ENCODE data around the gene BCL2L13. TPM values are rescaled to one million over a fixed set of nuclear protein-coding genes. Genes with fewer than 3 reads are reported as not detected.

The BCL2L13 gene
- polyA plus RNA-seq, 1 donor (not counting 4 experiments of a cell fraction or from before 2014, with no cell fraction given), result 51.0 TPM

DNA sequence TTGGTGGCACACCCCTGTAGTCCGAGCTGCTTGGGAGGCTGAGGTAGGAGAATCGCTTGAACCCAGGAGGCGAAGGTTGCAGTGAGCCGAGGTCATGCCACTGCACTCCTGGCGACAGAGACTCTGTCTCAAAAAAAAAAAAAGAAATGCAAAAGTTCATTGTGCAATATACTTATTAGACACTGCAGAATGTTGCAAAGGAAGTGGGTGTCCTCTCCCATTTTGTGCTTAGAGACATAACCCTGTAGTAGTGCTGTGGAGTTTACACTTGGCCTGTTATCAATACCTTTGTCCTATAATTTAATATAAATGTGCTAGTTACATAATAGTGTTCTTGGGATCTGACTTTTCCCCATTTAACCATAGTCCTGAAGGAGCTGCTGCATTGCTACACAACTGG is 9.4 kb downstream of the BCL2L13 start:
- H3K27ac ChIP-seq (ENCODE audit: control insufficient read depth, insufficient read depth, low read length), result no peak overlapping the region
- H2AFZ ChIP-seq (ENCODE audit: control insufficient read depth, low read length), result no peak overlapping the region
- no peaks in the 10 kb centered on the region for H4K20me1 ChIP-seq (ENCODE audit: control insufficient read depth, extremely low read depth, insufficient read depth, low read length)
- dilution Hi-C loops (cut with MboI; ENCODE audit: extremely low pct_ligation_motif_present, low sequenced_read_pairs), result no loop called here
- no peaks in the 10 kb centered on the region for H3K9me3 ChIP-seq (ENCODE audit: control insufficient read depth, low read depth, low read length)
- no peak overlapping the region for H3K4me3 ChIP-seq (ENCODE audit: control insufficient read depth in 2 of 3, extremely low read depth in 1 of 3, insufficient read depth in 2 of 3, low read depth in 1 of 3, low read length in 3 of 3)
- H3K27me3 ChIP-seq (ENCODE audit: control insufficient read depth, extremely low read depth, insufficient read depth, low read length), result no peaks in the 10 kb centered on the region
- H3K4me2 ChIP-seq (ENCODE audit: control insufficient read depth, extremely low read depth, insufficient read depth, low read depth, low read length), result no peak overlapping the region
- no peak for TF ChIP-seq EZH2 (IDR thresholded peaks at IDR 0.05; ENCODE audit: low read length)
- TF ChIP-seq, protein P1, sequence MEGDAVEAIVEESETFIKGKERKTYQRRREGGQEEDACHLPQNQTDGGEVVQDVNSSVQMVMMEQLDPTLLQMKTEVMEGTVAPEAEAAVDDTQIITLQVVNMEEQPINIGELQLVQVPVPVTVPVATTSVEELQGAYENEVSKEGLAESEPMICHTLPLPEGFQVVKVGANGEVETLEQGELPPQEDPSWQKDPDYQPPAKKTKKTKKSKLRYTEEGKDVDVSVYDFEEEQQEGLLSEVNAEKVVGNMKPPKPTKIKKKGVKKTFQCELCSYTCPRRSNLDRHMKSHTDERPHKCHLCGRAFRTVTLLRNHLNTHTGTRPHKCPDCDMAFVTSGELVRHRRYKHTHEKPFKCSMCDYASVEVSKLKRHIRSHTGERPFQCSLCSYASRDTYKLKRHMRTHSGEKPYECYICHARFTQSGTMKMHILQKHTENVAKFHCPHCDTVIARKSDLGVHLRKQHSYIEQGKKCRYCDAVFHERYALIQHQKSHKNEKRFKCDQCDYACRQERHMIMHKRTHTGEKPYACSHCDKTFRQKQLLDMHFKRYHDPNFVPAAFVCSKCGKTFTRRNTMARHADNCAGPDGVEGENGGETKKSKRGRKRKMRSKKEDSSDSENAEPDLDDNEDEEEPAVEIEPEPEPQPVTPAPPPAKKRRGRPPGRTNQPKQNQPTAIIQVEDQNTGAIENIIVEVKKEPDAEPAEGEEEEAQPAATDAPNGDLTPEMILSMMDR (optimal IDR thresholded peaks at IDR 0.05 in 1 of 3, IDR thresholded peaks at IDR 0.05 in 1 of 3, conservative IDR thresholded peaks at IDR 0.05 in 1 of 3; ENCODE audit: extremely low read depth in 1 of 3, insufficient read depth in 2 of 3, low read length in 3 of 3), result no peak
- FAIRE-seq (no peak), DNase-seq (ENCODE audit: low read depth, low spot score) (no peak)
- H3K36me3 ChIP-seq (ENCODE audit: control insufficient read depth in 2 of 2, extremely low read depth in 1 of 2, insufficient read depth in 2 of 2, low read length in 2 of 2), result peaks cover 0 to 8% of the 10 kb centered on the region in 2 experiments
- H3K4me1 ChIP-seq (ENCODE audit: control insufficient read depth, extremely low read depth, insufficient read depth, low read length), result peaks cover 4% of the 10 kb centered on the region
- H3K79me2 ChIP-seq (ENCODE audit: control insufficient read depth, insufficient read depth, low read length), result peaks cover 25% of the 10 kb centered on the region
- H3K9ac ChIP-seq (ENCODE audit: control insufficient read depth, extremely low read depth, insufficient read depth, low read length), result no peak overlapping the region
- H3K9me1 ChIP-seq (ENCODE audit: control insufficient read depth, extremely low read depth, insufficient read depth, low read length), result no peaks in the 10 kb centered on the region

DNA sequence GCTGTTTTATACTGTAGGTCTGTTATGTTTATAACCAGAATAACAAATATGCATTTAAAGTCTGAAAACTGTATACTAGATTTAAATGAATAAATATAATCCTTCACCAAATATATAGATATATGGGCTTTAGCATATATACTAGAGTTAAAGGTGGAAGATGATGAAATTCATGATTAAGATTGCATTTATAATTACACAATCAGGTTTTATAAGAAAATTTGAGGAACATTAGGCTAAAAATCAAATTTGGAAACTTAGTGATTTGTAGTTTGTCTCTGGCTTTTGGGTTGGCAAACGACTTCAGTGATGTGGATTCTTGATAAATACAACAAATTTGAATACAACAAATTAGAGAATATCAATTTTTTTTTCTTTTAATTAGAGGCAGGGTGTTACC is 10.0 kb downstream of the BCL2L13 start:
- no peak overlapping the region for H2AFZ ChIP-seq (ENCODE audit: control insufficient read depth, low read length)
- no peak for TF ChIP-seq EZH2 (IDR thresholded peaks at IDR 0.05; ENCODE audit: low read length)
- TF ChIP-seq, protein P1 (optimal IDR thresholded peaks at IDR 0.05 in 1 of 3, IDR thresholded peaks at IDR 0.05 in 1 of 3, conservative IDR thresholded peaks at IDR 0.05 in 1 of 3; ENCODE audit: extremely low read depth in 1 of 3, insufficient read depth in 2 of 3, low read length in 3 of 3), result no peak
- H3K4me3 ChIP-seq (ENCODE audit: control insufficient read depth in 2 of 3, extremely low read depth in 1 of 3, insufficient read depth in 2 of 3, low read depth in 1 of 3, low read length in 3 of 3), result no peak overlapping the region
- dilution Hi-C loops (cut with MboI; ENCODE audit: extremely low pct_ligation_motif_present, low sequenced_read_pairs), result no loop called here
- no peak overlapping the region for H3K9ac ChIP-seq (ENCODE audit: control insufficient read depth, extremely low read depth, insufficient read depth, low read length)
- H3K4me2 ChIP-seq (ENCODE audit: control insufficient read depth, extremely low read depth, insufficient read depth, low read depth, low read length), result no peak overlapping the region
- H4K20me1 ChIP-seq (ENCODE audit: control insufficient read depth, extremely low read depth, insufficient read depth, low read length), result no peaks in the 10 kb centered on the region
- FAIRE-seq (no peak), DNase-seq (ENCODE audit: low read depth, low spot score) (no peak)
- H3K27ac ChIP-seq (ENCODE audit: control insufficient read depth, insufficient read depth, low read length), result no peak overlapping the region
- peaks cover 0 to 8% of the 10 kb centered on the region in 2 experiments for H3K36me3 ChIP-seq (ENCODE audit: control insufficient read depth in 2 of 2, extremely low read depth in 1 of 2, insufficient read depth in 2 of 2, low read length in 2 of 2)
- no peaks in the 10 kb centered on the region for H3K9me1 ChIP-seq (ENCODE audit: control insufficient read depth, extremely low read depth, insufficient read depth, low read length)
- no peaks in the 10 kb centered on the region for H3K9me3 ChIP-seq (ENCODE audit: control insufficient read depth, low read depth, low read length)
- H3K4me1 ChIP-seq (ENCODE audit: control insufficient read depth, extremely low read depth, insufficient read depth, low read length), result peaks cover 4% of the 10 kb centered on the region
- no peaks in the 10 kb centered on the region for H3K27me3 ChIP-seq (ENCODE audit: control insufficient read depth, extremely low read depth, insufficient read depth, low read length)
- H3K79me2 ChIP-seq (ENCODE audit: control insufficient read depth, insufficient read depth, low read length), result peaks cover 26% of the 10 kb centered on the region
